HuH-7 (cell line): ENCODE results near the gene RASGRP3.
"Not testable (repeated sequence)": the region's sequence is repeated elsewhere in the genome, so short reads cannot be mapped to it uniquely, and the experiment has no call there.

ENCODE experiments used
- DNase-seq: peaks from one replicate; pipeline ENCODE4 v3.0.0; 2011; ENCODE audit warnings: low spot score

RASGRP3 gene

GRCh38 chr2:33457556-33458247 lies 18.7 kb upstream of the RASGRP3 start:
- peak; percentile 37 for DNase-seq

GRCh38 chr2:33458248-33458819 lies 18.1 kb upstream of the RASGRP3 start:
- DNase-seq = no peak

- DNase-seq = no peak
These were observed 16.7 kb upstream of the RASGRP3 start for GRCh38 chr2:33459745-33460144.

GRCh38 chr2:33462512-33462911 lies 13.9 kb upstream of the RASGRP3 start:
- not testable (repeated sequence) for DNase-seq

- DNase-seq = no peak
These were observed 9.0 kb upstream of the RASGRP3 start for GRCh38 chr2:33467413-33467812.

- DNase-seq = no peak
These were observed 7.2 kb upstream of the RASGRP3 start for GRCh38 chr2:33469238-33469637.

- peak; percentile 37 for DNase-seq
These were observed 972 bp upstream of the RASGRP3 start for GRCh38 chr2:33475224-33476130.

GRCh38 chr2:33476793-33477190 lies 343 bp downstream of the RASGRP3 start:
- DNase-seq = no peak

- DNase-seq = no peak
These were observed 1.3 kb downstream of the RASGRP3 start for GRCh38 chr2:33477473-33478468.

GRCh38 chr2:33478968-33479731 lies 2.7 kb downstream of the RASGRP3 start:
- no peak for DNase-seq

- no peak for DNase-seq
These were observed 6.1 kb downstream of the RASGRP3 start for GRCh38 chr2:33482518-33482917.

- no peak for DNase-seq
These were observed 7.7 kb downstream of the RASGRP3 start for GRCh38 chr2:33484042-33484621.

- DNase-seq = no peak
These were observed 8.6 kb downstream of the RASGRP3 start for GRCh38 chr2:33485051-33485450.

- no peak for DNase-seq
These were observed 10.1 kb downstream of the RASGRP3 start for GRCh38 chr2:33486544-33486943.

GRCh38 chr2:33488178-33488690 lies 11.8 kb downstream of the RASGRP3 start:
- DNase-seq = no peak

GRCh38 chr2:33488715-33489540 lies 12.5 kb downstream of the RASGRP3 start:
- DNase-seq = no peak

- no peak for DNase-seq
These were observed 13.5 kb downstream of the RASGRP3 start for GRCh38 chr2:33489835-33490431.

- no peak for DNase-seq
These were observed 15.1 kb downstream of the RASGRP3 start for GRCh38 chr2:33491441-33492084.
